HG03457 (cell line): Measurements from ENCODE around the gene TIMP4.

Source experiments
- ATAC-seq: cut with Tn5 transposase; IDR thresholded peaks from one replicate; pipeline ENCODE4 v1.9.1; 2021; ENCODE audit warnings: moderate number of reproducible peaks; ENCODE audit not compliant: unreplicated experiment

TIMP4 gene

GRCh38 chr3:12107071-12107713 is 51.5 kb downstream of the TIMP4 start:
- no peak for ATAC-seq
